K562 (cell line): ENCODE results near the gene PLBD1. TPM values are rescaled to one million over a fixed set of nuclear protein-coding genes. Genes with fewer than 3 reads are reported as not detected.

ENCODE experiments used
- ATAC-seq: fragments of 200-7000 bp; cut with Tn5 transposase; 3 replicates; pipeline ENCODE4 v1.9.1; 2020; ENCODE audit warnings: moderate library complexity
- BruUV-seq: library from RNA; stranded (reverse); fragments of 400-500 nt; replicated peaks from 2 replicates; lab custom pipeline; 2021; lab: Mats Ljungman, UMichigan
- CTCF ChIA-PET: fragments of 300-600 bp; formaldehyde crosslinking; extraction: SDS; loops from one replicate; lab custom pipeline; 2021; ENCODE audit warnings: low intra/inter-chr PET ratio; lab: Yijun Ruan, JAX
- POLR2A ChIA-PET: fragments of 300-600, 350-650 bp; sonication (Branson Sonifier 250); formaldehyde crosslinking; extraction: SDS; loops from one replicate; lab custom pipeline; 2021; ENCODE audit warnings: antibody characterized with exemption, inconsistent platforms; lab: Yijun Ruan, JAX
- DNase-seq, 4 experiments: peaks; one replicate each; pipeline versions ENCODE4 v3.0.0 to v3.0.0-alpha.2; 2011 to 2018; ENCODE audit warnings: low spot score in 3 of 4, mixed read lengths in 3 of 4; ENCODE audit errors: extremely low read depth in 1 of 4
- FAIRE-seq: peaks from 2 replicates; lab custom pipeline; 2011; peaks lifted over from hg19 to GRCh38; lab: Jason Lieb, UNC
- H2AFZ ChIP-seq: 2 replicates; pipeline ENCODE4 v1.6.0; 2011; ENCODE audit warnings: low read depth, low read length, control low read depth, inconsistent platforms
- H3K27ac ChIP-seq: fragments of 200-600 bp; 3 replicates; pipeline ENCODE4 v1.8.0; 2011; ENCODE audit warnings: low read depth, mild to moderate bottlenecking, control low read depth, inconsistent platforms, low read length, moderate library complexity, mixed read lengths; ENCODE audit errors: extremely low read depth
- H3K27me3 ChIP-seq, 2 experiments: fragments of 300-600 bp in 1 of 2; 2 replicates in 1 of 2; 3 replicates in 1 of 2; pipeline versions ENCODE4 v1.6.0 to v1.8.0; 2011; ENCODE audit warnings: inconsistent platforms in 2 of 2, low read length in 2 of 2, mild to moderate bottlenecking in 1 of 2, mixed read lengths in 1 of 2, moderate library complexity in 1 of 2; ENCODE audit not compliant: control insufficient read depth in 2 of 2, insufficient read depth in 2 of 2
- H3K36me3 ChIP-seq: fragments of 300-600 bp; 3 replicates; pipeline ENCODE4 v1.8.0; 2011; ENCODE audit warnings: mild to moderate bottlenecking, low read length, inconsistent platforms; ENCODE audit not compliant: control insufficient read depth, insufficient read depth
- H3K4me1 ChIP-seq, 2 experiments: fragments of 200-600 bp in 1 of 2; replicated peaks in 1 of 2; 2 replicates in 1 of 2; 3 replicates in 1 of 2; pipeline versions ENCODE4 v1.5.1 to v1.8.0; 2011; ENCODE audit warnings: inconsistent platforms in 2 of 2, low read length in 2 of 2, mild to moderate bottlenecking in 1 of 2, mixed read lengths in 1 of 2, moderate library complexity in 1 of 2; ENCODE audit not compliant: control insufficient read depth in 2 of 2, insufficient read depth in 2 of 2
- H3K4me2 ChIP-seq: 2 replicates; pipeline ENCODE4 v1.6.1; 2011; ENCODE audit warnings: low read length, control low read depth, inconsistent platforms, mixed read lengths; ENCODE audit not compliant: insufficient read depth
- H3K4me3 ChIP-seq: fragments of 200-600 bp; sonication (generic), shearing (Covaris generic); 2 replicates; pipeline ENCODE4 v1.5.1; 2016; ENCODE audit warnings: control low read depth, inconsistent platforms
- H3K79me2 ChIP-seq: fragments of 200-600 bp; 3 replicates; pipeline ENCODE4 v1.8.0; 2011; ENCODE audit warnings: low read length, inconsistent platforms; ENCODE audit not compliant: control insufficient read depth, insufficient read depth
- H3K9ac ChIP-seq, 2 experiments: 2 replicates each; pipeline versions ENCODE4 v1.6.0 to v1.6.1; 2011; ENCODE audit warnings: low read depth in 2 of 2, low read length in 2 of 2, control low read depth in 1 of 2, inconsistent platforms in 1 of 2, mild to moderate bottlenecking in 1 of 2, mixed read lengths in 1 of 2; ENCODE audit not compliant: insufficient read depth in 1 of 2
- H3K9me1 ChIP-seq: one replicate; pipeline ENCODE4 v1.6.0; 2011; ENCODE audit warnings: inconsistent platforms, mild to moderate bottlenecking, low read length, moderate library complexity; ENCODE audit not compliant: control insufficient read depth, insufficient read depth
- H3K9me3 ChIP-seq: replicated peaks from 2 replicates; pipeline ENCODE4 v1.5.1; 2011; ENCODE audit warnings: low read depth, low read length, inconsistent platforms; ENCODE audit not compliant: control insufficient read depth, insufficient read depth
- H4K20me1 ChIP-seq: replicated peaks from 2 replicates; pipeline ENCODE4 v1.6.1; 2011; ENCODE audit warnings: low read length, inconsistent platforms, mixed read lengths; ENCODE audit not compliant: control insufficient read depth, insufficient read depth
- ARID3B ChIP-seq: fragments of 250-450 bp; sonication (Bioruptor Pico); IDR thresholded peaks from 2 replicates; pipeline ENCODE4 v1.4.0; 2020; ENCODE audit warnings: borderline replicate concordance
- CBX2 ChIP-seq: fragments of 200-600 bp; sonication (generic); IDR thresholded peaks from one replicate; pipeline ENCODE4 v1.6.1; 2012; ENCODE audit warnings: mild to moderate bottlenecking, low read length, inconsistent platforms; ENCODE audit not compliant: insufficient read depth, poor library complexity, severe bottlenecking
- DIDO1 ChIP-seq: fragments of 450-650 bp; IDR thresholded peaks from 2 replicates; pipeline ENCODE4 v1.6.1; 2016; ENCODE audit warnings: low read depth, missing biosample characterization, missing genetic modification characterization
- FOXJ3 ChIP-seq: sonication (generic); formaldehyde crosslinking; IDR thresholded peaks from 2 replicates; pipeline ENCODE4 v1.4.0; 2020; ENCODE audit warnings: mild to moderate bottlenecking, missing genetic modification reagents
- GATAD2A ChIP-seq: fragments of 450-650 bp; IDR thresholded peaks from 2 replicates; pipeline ENCODE4 v1.6.1; 2017
- HDAC6 ChIP-seq: IDR thresholded peaks from 2 replicates; pipeline ENCODE4 v1.6.1; 2012; ENCODE audit warnings: low read depth, mild to moderate bottlenecking, control low read depth, inconsistent platforms, low read length, moderate library complexity
- HES1 ChIP-seq: fragments of 450-650 bp; IDR thresholded peaks from 2 replicates; pipeline ENCODE4 v1.6.1; 2016; ENCODE audit warnings: low read depth, mild to moderate bottlenecking, moderate library complexity
- KDM2B ChIP-seq: fragments of 250-450 bp; sonication (Bioruptor Pico); IDR thresholded peaks from 2 replicates; pipeline ENCODE4 v1.8.0; 2021; ENCODE audit warnings: mild to moderate bottlenecking, moderate library complexity
- KDM4B ChIP-seq, 2 experiments: fragments of 450-650 bp in 1 of 2; sonication (generic) in 1 of 2; IDR thresholded peaks; 2 replicates each; pipeline ENCODE4 v1.6.1; 2016 to 2017; ENCODE audit warnings: borderline replicate concordance in 2 of 2, antibody characterized with exemption in 1 of 2, low read depth in 1 of 2, mild to moderate bottlenecking in 1 of 2
- RBM39 ChIP-seq: fragments of 200-400 bp; formaldehyde crosslinking; optimal IDR thresholded peaks from 2 replicates; pipeline ENCODE3; 2018; ENCODE audit warnings: low read depth, low read length
- SMAD3 ChIP-seq: fragments of 450-650 bp; formaldehyde crosslinking; conservative IDR thresholded peaks from 2 replicates; pipeline ENCODE4 v1.4.0; 2020; ENCODE audit warnings: mild to moderate bottlenecking
- SMAD4 ChIP-seq: fragments of 250-450 bp; sonication (Bioruptor Pico); conservative IDR thresholded peaks from 2 replicates; pipeline ENCODE4 v1.8.0; 2021; ENCODE audit warnings: inconsistent platforms, mild to moderate bottlenecking, moderate library complexity
- WGBS: fragments of 100-300 bp; shearing (Covaris generic); methylation state at CpG from one replicate; pipeline ENCODE4 v1.1.6; 2016; ENCODE audit warnings: low coverage, mixed read lengths; ENCODE audit not compliant: insufficient coverage; ENCODE audit errors: missing lambda C conversion rate; 5-methylcytosine and 5-hydroxymethylcytosine counted together
- in situ Hi-C: fragments of 300-500 bp; cut with MboI; formaldehyde crosslinking; loops from 4 replicates; pipeline ENCODE4 v1.15.0; 2018; ENCODE audit warnings: inconsistent platforms, mixed read lengths
- intact Hi-C: fragments of 100-400 bp; cut with micrococcal nuclease; formaldehyde crosslinking; loops from 2 replicates; pipeline ENCODE4 v1.14.2; 2022
- polyA plus RNA-seq, 8 experiments: library from polyadenylated mRNA; depleted of rRNA in 4 of 8; stranded (reverse) in 5 of 8; unstranded in 3 of 8; fragments of >200 nt; fragmentation: Nextera tagmentation in 2 of 8; fragmentation: Illumina TruSeq in 1 of 8; extraction: Ambion mirVana in 2 of 8; extraction: Trizol in 1 of 8; gene quantifications; 2 replicates each; pipeline versions ENCODE4 v1.2.1 to v1.2.3, GENCODE V29; 2011 to 2014; ENCODE audit warnings: inconsistent platforms in 1 of 8, missing spikeins in 1 of 8
- total RNA-seq, 7 experiments: library from RNA; depleted of rRNA in 6 of 7; stranded (reverse); fragments of >200 nt in 6 of 7; fragmentation: Illumina TruSeq in 2 of 7; extraction: Trizol in 2 of 7; gene quantifications; 2 replicates each; pipeline versions ENCODE4 v1.2.1 to v1.2.3, GENCODE V29; 2011 to 2021; ENCODE audit warnings: low replicate concordance in 1 of 7

The PLBD1 gene
- total and polyA plus RNA-seq, 9 of the 15 experiments (the other 6 are each of a cell fraction or from before 2014, with no cell fraction given), result 7.1 to 37.0 (median 20.6) TPM

- no peak for TF ChIP-seq FOXJ3 (CRISPR knock-in tag)
- no peak for TF ChIP-seq CBX2
- no peak for TF ChIP-seq ARID3B
- no peak for TF ChIP-seq RBM39
- TF ChIP-seq KDM4B (IDR thresholded peaks at IDR 0.05; ENCODE audit: borderline replicate concordance in 2 of 2, low read depth in 1 of 2), result no peak
- TF ChIP-seq KDM2B (CRISPR knock-in tag), result no peak
Measured at GRCh38 chr12:14540801-14541462, 26.8 kb downstream of the PLBD1 start (continued).

- no peaks in the 10 kb centered on the region for H3K9me1 ChIP-seq
- no peak for DNase-seq
- no peak overlapping the region for H3K27ac ChIP-seq
- no peaks in the 10 kb centered on the region for H3K9me3 ChIP-seq
- intact Hi-C loops, result no loop called here
- TF ChIP-seq DIDO1 (tag) (no peak), HES1 (no peak), SMAD3 (no peak), SMAD4 (no peak), GATAD2A (no peak), HDAC6 (no peak)
- 48% methylated on average over 5 of the region's 5 CpGs for WGBS
- ChIA-PET CTCF (no interaction called here), POLR2A (no interaction called here)
- H3K4me1 ChIP-seq, result no peaks in the 10 kb centered on the region
- no peak overlapping the region for H3K4me2 ChIP-seq
- H3K36me3 ChIP-seq, result peaks cover 8% of the 10 kb centered on the region; the same call in 1 of the 3 replicates
- no TSS peak for BruUV-seq
- no peaks in the 10 kb centered on the region for H3K79me2 ChIP-seq
- no peak overlapping the region for H3K4me3 ChIP-seq
- H2AFZ ChIP-seq, result no peak overlapping the region
- no peaks in the 10 kb centered on the region for H4K20me1 ChIP-seq
- in situ Hi-C loops, result no loop called here
- H3K9ac ChIP-seq, result no peak overlapping the region
- H3K27me3 ChIP-seq, result no peaks in the 10 kb centered on the region
- ATAC-seq, result no peak
- FAIRE-seq, result no peak
Measured at GRCh38 chr12:14537088-14537487, 30.6 kb downstream of the PLBD1 start.
